ENCODE data around the gene LTBP1.

The LTBP1 gene

DNA sequence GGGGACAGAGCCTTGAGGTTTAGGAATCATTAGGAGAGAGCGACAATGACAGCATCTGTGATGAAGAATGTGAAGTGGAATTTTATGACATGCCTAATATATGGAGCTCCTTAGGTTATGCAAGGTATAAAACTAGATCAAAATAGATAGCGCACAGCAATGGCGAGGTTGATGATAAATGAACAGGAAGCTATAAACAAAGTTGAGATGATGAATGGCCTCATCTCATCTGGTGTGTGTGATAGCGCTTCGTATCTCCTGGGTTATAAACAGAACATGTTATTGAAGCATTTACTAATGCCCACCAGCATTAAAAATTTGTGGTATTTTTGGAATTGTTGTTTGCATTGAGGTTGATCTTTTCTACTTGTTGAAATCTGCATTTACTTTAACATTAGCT, 231.5 kb downstream of the LTBP1 start:
- Histone ChIP-seq H3K79me1 (replicated peaks; ENCODE audit: low read length, poor library complexity, severe bottlenecking) (no peaks in the 10 kb centered on the region), H3K14ac (ENCODE audit: low read length in 2 of 2) (no peak overlapping the region), H3K4me3 (ENCODE audit: insufficient read depth in 1 of 2, low read depth in 1 of 2, low read length in 2 of 2) (no peak overlapping the region), H3K23ac (ENCODE audit: low read length in 2 of 2) (no peak overlapping the region), H2AFZ (ENCODE audit: low read depth, low read length) (no peak overlapping the region), H2BK12ac (ENCODE audit: low read length in 2 of 2) (no peak overlapping the region), H4K8ac (ENCODE audit: low read length) (no peak overlapping the region), H3K9me3 (ENCODE audit: control insufficient read depth, low read length) (peaks cover 1% of the 10 kb centered on the region), H3K27me3 (ENCODE audit: control insufficient read depth in 1 of 2, insufficient read depth in 1 of 2, low read length in 2 of 2) (no peaks in the 10 kb centered on the region), H3K4me2 (ENCODE audit: low read length, poor library complexity, severe bottlenecking) (no peak overlapping the region), H3K36me3 (ENCODE audit: control insufficient read depth in 1 of 2, insufficient read depth in 2 of 2, low read depth in 1 of 2, low read length in 2 of 2) (peaks cover 0 to 1% of the 10 kb centered on the region in 2 experiments), H3K4me1 (ENCODE audit: control insufficient read depth, insufficient read depth, low read depth, low read length) (no peaks in the 10 kb centered on the region), H3K9ac (ENCODE audit: low read length) (no peak overlapping the region), H3K18ac (ENCODE audit: low read depth in 1 of 2, low read length in 2 of 2) (no peak overlapping the region), H4K91ac (ENCODE audit: low read length) (no peak overlapping the region), H2BK5ac (ENCODE audit: low read depth, low read length, poor library complexity, severe bottlenecking) (no peak overlapping the region), H3K4ac (ENCODE audit: low read depth in 1 of 2, low read length in 2 of 2) (no peak overlapping the region), H3K27ac (ENCODE audit: low read length, poor library complexity, severe bottlenecking) (no peak overlapping the region), H2BK15ac (ENCODE audit: low read depth, poor library complexity, severe bottlenecking) (no peak overlapping the region), H2BK120ac (ENCODE audit: low read depth, low read length) (no peak overlapping the region), H2AK5ac (ENCODE audit: low read length, severe bottlenecking) (no peak overlapping the region)
- 72% methylated on average over 3 of the region's 5 CpGs for WGBS
- no peak for DNase-seq

DNA sequence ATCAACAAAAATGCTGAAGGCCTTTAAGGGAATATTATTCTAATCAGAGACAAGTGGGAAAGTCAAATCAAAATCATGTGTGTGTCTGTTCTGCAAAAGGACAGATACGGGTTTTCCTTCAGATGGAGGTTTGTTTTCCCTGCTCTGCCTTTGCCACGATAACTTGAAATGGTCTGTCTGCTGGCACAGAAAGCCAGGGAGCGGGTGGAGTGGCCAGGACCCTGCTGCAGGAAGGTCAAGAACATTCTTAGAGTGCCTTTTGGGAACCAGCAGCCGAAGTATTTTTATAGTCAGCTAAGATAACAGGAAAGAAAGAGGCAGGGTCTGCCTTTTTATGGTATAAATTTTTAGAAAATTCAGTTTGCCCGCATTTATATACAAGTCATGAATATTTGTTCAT, 234.2 kb downstream of the LTBP1 start:
- 95% methylated on average over 4 of the region's 5 CpGs for WGBS
- H2BK12ac ChIP-seq (ENCODE audit: low read length in 2 of 2), result no peak overlapping the region
- no peak overlapping the region for H3K4ac ChIP-seq (ENCODE audit: low read depth in 1 of 2, low read length in 2 of 2)
- no peak overlapping the region for H2AFZ ChIP-seq (ENCODE audit: low read depth, low read length)
- no peak overlapping the region for H3K14ac ChIP-seq (ENCODE audit: low read length in 2 of 2)
- H3K9ac ChIP-seq (ENCODE audit: low read length), result no peak overlapping the region
- no peak overlapping the region for H2BK5ac ChIP-seq (ENCODE audit: low read depth, low read length, poor library complexity, severe bottlenecking)
- H3K9me3 ChIP-seq (ENCODE audit: control insufficient read depth, low read length), result peaks cover 7% of the 10 kb centered on the region
- no peak for DNase-seq
- no peak overlapping the region for H2BK15ac ChIP-seq (ENCODE audit: low read depth, poor library complexity, severe bottlenecking)
- no peak overlapping the region for H4K91ac ChIP-seq (ENCODE audit: low read length)
- no peak overlapping the region for H3K4me2 ChIP-seq (ENCODE audit: low read length, poor library complexity, severe bottlenecking)
- peaks cover 0 to 8% of the 10 kb centered on the region in 2 experiments for H3K36me3 ChIP-seq (ENCODE audit: control insufficient read depth in 1 of 2, insufficient read depth in 2 of 2, low read depth in 1 of 2, low read length in 2 of 2)
- no peaks in the 10 kb centered on the region for H3K4me1 ChIP-seq (ENCODE audit: control insufficient read depth, insufficient read depth, low read depth, low read length)
- H3K27me3 ChIP-seq (ENCODE audit: control insufficient read depth in 1 of 2, insufficient read depth in 1 of 2, low read length in 2 of 2), result no peaks in the 10 kb centered on the region
- H3K4me3 ChIP-seq (ENCODE audit: insufficient read depth in 1 of 2, low read depth in 1 of 2, low read length in 2 of 2), result no peak overlapping the region
- H3K79me1 ChIP-seq (replicated peaks; ENCODE audit: low read length, poor library complexity, severe bottlenecking), result no peaks in the 10 kb centered on the region
- no peak overlapping the region for H2AK5ac ChIP-seq (ENCODE audit: low read length, severe bottlenecking)
- H4K8ac ChIP-seq (ENCODE audit: low read length), result no peak overlapping the region
- no peak overlapping the region for H3K18ac ChIP-seq (ENCODE audit: low read depth in 1 of 2, low read length in 2 of 2)
- no peak overlapping the region for H3K23ac ChIP-seq (ENCODE audit: low read length in 2 of 2)
- H2BK120ac ChIP-seq (ENCODE audit: low read depth, low read length), result no peak overlapping the region
- no peak overlapping the region for H3K27ac ChIP-seq (ENCODE audit: low read length, poor library complexity, severe bottlenecking)

DNA sequence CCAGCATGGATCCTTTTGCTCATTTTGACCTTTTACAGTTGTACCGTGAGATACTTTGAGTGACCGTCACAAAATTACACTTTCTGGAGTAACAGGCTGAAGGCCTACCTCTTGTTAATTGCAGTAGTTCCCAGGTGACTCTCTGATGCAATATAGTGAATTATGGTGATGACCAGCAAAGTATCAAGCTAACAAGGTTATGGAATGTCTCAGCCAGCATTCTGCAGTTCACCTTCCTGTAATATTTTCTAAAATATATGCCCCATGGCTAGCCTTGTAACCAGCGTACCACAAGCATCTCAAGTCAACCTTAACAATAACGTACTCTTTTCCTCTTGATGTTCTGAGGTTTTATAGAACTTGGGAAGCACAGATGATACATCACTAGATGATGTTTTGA, 234.7 kb downstream of the LTBP1 start:
- Histone ChIP-seq H3K23ac (ENCODE audit: low read length in 2 of 2) (no peak overlapping the region), H3K36me3 (ENCODE audit: control insufficient read depth in 1 of 2, insufficient read depth in 2 of 2, low read depth in 1 of 2, low read length in 2 of 2) (peaks cover 0 to 9% of the 10 kb centered on the region in 2 experiments), H2BK5ac (ENCODE audit: low read depth, low read length, poor library complexity, severe bottlenecking) (no peak overlapping the region), H3K18ac (ENCODE audit: low read depth in 1 of 2, low read length in 2 of 2) (no peak overlapping the region), H3K27ac (ENCODE audit: low read length, poor library complexity, severe bottlenecking) (no peak overlapping the region), H3K14ac (ENCODE audit: low read length in 2 of 2) (no peak overlapping the region), H4K91ac (ENCODE audit: low read length) (no peak overlapping the region), H2AK5ac (ENCODE audit: low read length, severe bottlenecking) (no peak overlapping the region), H2BK12ac (ENCODE audit: low read length in 2 of 2) (no peak overlapping the region), H3K4me2 (ENCODE audit: low read length, poor library complexity, severe bottlenecking) (no peak overlapping the region), H2AFZ (ENCODE audit: low read depth, low read length) (no peak overlapping the region), H3K79me1 (replicated peaks; ENCODE audit: low read length, poor library complexity, severe bottlenecking) (no peaks in the 10 kb centered on the region), H3K4me3 (ENCODE audit: insufficient read depth in 1 of 2, low read depth in 1 of 2, low read length in 2 of 2) (no peak overlapping the region), H3K4me1 (ENCODE audit: control insufficient read depth, insufficient read depth, low read depth, low read length) (no peaks in the 10 kb centered on the region), H4K8ac (ENCODE audit: low read length) (no peak overlapping the region), H2BK120ac (ENCODE audit: low read depth, low read length) (no peak overlapping the region), H3K4ac (ENCODE audit: low read depth in 1 of 2, low read length in 2 of 2) (no peak overlapping the region), H3K27me3 (ENCODE audit: control insufficient read depth in 1 of 2, insufficient read depth in 1 of 2, low read length in 2 of 2) (no peaks in the 10 kb centered on the region), H3K9ac (ENCODE audit: low read length) (no peak overlapping the region), H3K9me3 (ENCODE audit: control insufficient read depth, low read length) (peaks cover 7% of the 10 kb centered on the region), H2BK15ac (ENCODE audit: low read depth, poor library complexity, severe bottlenecking) (no peak overlapping the region)
- 100% methylated on average over 3 of the region's 4 CpGs for WGBS
- DNase-seq, result no peak

DNA sequence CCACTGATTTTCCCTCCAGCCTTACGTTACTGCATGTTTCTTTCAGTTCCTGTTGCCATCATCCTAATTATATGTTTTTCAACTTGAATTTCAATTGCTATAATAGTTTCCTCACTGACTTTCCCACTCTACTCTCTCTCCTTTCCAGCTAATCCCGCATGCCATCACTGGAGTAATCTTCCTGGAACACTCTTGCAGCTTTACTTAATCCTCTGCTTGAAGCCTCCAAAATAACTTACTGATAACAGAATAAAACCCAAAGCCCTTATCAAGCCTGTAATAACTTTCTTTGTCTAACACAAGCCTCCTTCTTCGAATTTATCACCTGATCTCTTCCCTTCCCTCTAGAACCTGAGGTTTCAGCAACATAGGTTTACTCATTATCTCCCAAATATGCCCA, 237.3 kb downstream of the LTBP1 start:
- peaks cover 0 to 28% of the 10 kb centered on the region in 2 experiments for H3K36me3 ChIP-seq (ENCODE audit: control insufficient read depth in 1 of 2, insufficient read depth in 2 of 2, low read depth in 1 of 2, low read length in 2 of 2)
- H2BK5ac ChIP-seq (ENCODE audit: low read depth, low read length, poor library complexity, severe bottlenecking), result no peak overlapping the region
- H3K79me1 ChIP-seq (replicated peaks; ENCODE audit: low read length, poor library complexity, severe bottlenecking), result no peaks in the 10 kb centered on the region
- H3K27me3 ChIP-seq (ENCODE audit: control insufficient read depth in 1 of 2, insufficient read depth in 1 of 2, low read length in 2 of 2), result no peaks in the 10 kb centered on the region
- H2AFZ ChIP-seq (ENCODE audit: low read depth, low read length), result no peak overlapping the region
- no peak overlapping the region for H2BK15ac ChIP-seq (ENCODE audit: low read depth, poor library complexity, severe bottlenecking)
- H3K14ac ChIP-seq (ENCODE audit: low read length in 2 of 2), result no peak overlapping the region
- H4K8ac ChIP-seq (ENCODE audit: low read length), result no peak overlapping the region
- H2AK5ac ChIP-seq (ENCODE audit: low read length, severe bottlenecking), result no peak overlapping the region
- no peak overlapping the region for H2BK12ac ChIP-seq (ENCODE audit: low read length in 2 of 2)
- no peak overlapping the region for H3K4ac ChIP-seq (ENCODE audit: low read depth in 1 of 2, low read length in 2 of 2)
- no peak overlapping the region for H4K91ac ChIP-seq (ENCODE audit: low read length)
- no peak overlapping the region for H3K4me2 ChIP-seq (ENCODE audit: low read length, poor library complexity, severe bottlenecking)
- no peak overlapping the region for H2BK120ac ChIP-seq (ENCODE audit: low read depth, low read length)
- DNase-seq, result no peak
- H3K23ac ChIP-seq (ENCODE audit: low read length in 2 of 2), result no peak overlapping the region
- no peaks in the 10 kb centered on the region for H3K4me1 ChIP-seq (ENCODE audit: control insufficient read depth, insufficient read depth, low read depth, low read length)
- H3K18ac ChIP-seq (ENCODE audit: low read depth in 1 of 2, low read length in 2 of 2), result no peak overlapping the region
- H3K9me3 ChIP-seq (ENCODE audit: control insufficient read depth, low read length), result peaks cover 7% of the 10 kb centered on the region
- no peak overlapping the region for H3K9ac ChIP-seq (ENCODE audit: low read length)
- WGBS, result 94% methylated on average over 3 of the region's 3 CpGs
- H3K4me3 ChIP-seq (ENCODE audit: insufficient read depth in 1 of 2, low read depth in 1 of 2, low read length in 2 of 2), result no peak overlapping the region
- H3K27ac ChIP-seq (ENCODE audit: low read length, poor library complexity, severe bottlenecking), result no peak overlapping the region
